ENCODE data around the gene ADGRG7. TPM values are rescaled to one million over a fixed set of nuclear protein-coding genes. Genes with fewer than 3 reads are reported as not detected.

ADGRG7 gene
- total and polyA plus RNA-seq, 2 donors from 2014 or later: not detected

GRCh38 chr3:100613721-100614390 lies 4.5 kb downstream of the ADGRG7 start:
- DNase-seq (no peak), FAIRE-seq (no peak)
- Histone ChIP-seq H3K9me3 (ENCODE audit: control insufficient read depth in 2 of 3, insufficient read depth in 1 of 3, low read length in 3 of 3) (no peaks in the 10 kb centered on the region), H3K4me3 (ENCODE audit: low read length in 3 of 3) (no peak overlapping the region), H3K27ac (ENCODE audit: low read depth in 2 of 2, low read length in 2 of 2) (no peak overlapping the region), H3K27me3 (ENCODE audit: control insufficient read depth, insufficient read depth, low read length) (no peaks in the 10 kb centered on the region), H3K4me1 (ENCODE audit: control insufficient read depth in 2 of 3, insufficient read depth in 2 of 3, low read depth in 1 of 3, low read length in 3 of 3) (no peaks in the 10 kb centered on the region), H3K9ac (ENCODE audit: low read length in 3 of 3) (no peak overlapping the region), H3K36me3 (ENCODE audit: control insufficient read depth in 2 of 3, insufficient read depth in 3 of 3, low read length in 3 of 3) (no peaks in the 10 kb centered on the region)
- TF ChIP-seq CTCF (IDR thresholded peaks at IDR 0.05; ENCODE audit: borderline replicate concordance, extremely low read depth, insufficient read depth): no peak
- intact Hi-C loops (cut with DNase I): no loop called here

- H3K4me3 ChIP-seq (ENCODE audit: low read length in 3 of 3): no peak overlapping the region
- H3K27me3 ChIP-seq (ENCODE audit: control insufficient read depth, insufficient read depth, low read length): no peaks in the 10 kb centered on the region
- no peak overlapping the region for H3K27ac ChIP-seq (ENCODE audit: low read depth in 2 of 2, low read length in 2 of 2)
- H3K36me3 ChIP-seq (ENCODE audit: control insufficient read depth in 2 of 3, insufficient read depth in 3 of 3, low read length in 3 of 3): no peaks in the 10 kb centered on the region
- FAIRE-seq (no peak), DNase-seq (no peak)
- H3K9me3 ChIP-seq (ENCODE audit: control insufficient read depth in 2 of 3, insufficient read depth in 1 of 3, low read length in 3 of 3): no peaks in the 10 kb centered on the region
- H3K9ac ChIP-seq (ENCODE audit: low read length in 3 of 3): no peak overlapping the region
- intact Hi-C loops (cut with DNase I): no loop called here
- no peak for TF ChIP-seq CTCF (IDR thresholded peaks at IDR 0.05; ENCODE audit: borderline replicate concordance, extremely low read depth, insufficient read depth)
- H3K4me1 ChIP-seq (ENCODE audit: control insufficient read depth in 2 of 3, insufficient read depth in 2 of 3, low read depth in 1 of 3, low read length in 3 of 3): no peaks in the 10 kb centered on the region
Observed at GRCh38 chr3:100614941-100615340, 5.5 kb downstream of the ADGRG7 start.

GRCh38 chr3:100615684-100616083 lies 6.3 kb downstream of the ADGRG7 start:
- Histone ChIP-seq H3K9me3 (ENCODE audit: control insufficient read depth in 2 of 3, insufficient read depth in 1 of 3, low read length in 3 of 3) (no peaks in the 10 kb centered on the region), H3K4me3 (ENCODE audit: low read length in 3 of 3) (no peak overlapping the region), H3K27ac (ENCODE audit: low read depth in 2 of 2, low read length in 2 of 2) (no peak overlapping the region), H3K9ac (ENCODE audit: low read length in 3 of 3) (no peak overlapping the region), H3K36me3 (ENCODE audit: control insufficient read depth in 2 of 3, insufficient read depth in 3 of 3, low read length in 3 of 3) (no peaks in the 10 kb centered on the region), H3K4me1 (ENCODE audit: control insufficient read depth in 2 of 3, insufficient read depth in 2 of 3, low read depth in 1 of 3, low read length in 3 of 3) (no peaks in the 10 kb centered on the region), H3K27me3 (ENCODE audit: control insufficient read depth, insufficient read depth, low read length) (no peaks in the 10 kb centered on the region)
- no peak for TF ChIP-seq CTCF (IDR thresholded peaks at IDR 0.05; ENCODE audit: borderline replicate concordance, extremely low read depth, insufficient read depth)
- DNase-seq (no peak), FAIRE-seq (no peak)
- intact Hi-C loops (cut with DNase I): no loop called here

- intact Hi-C loops (cut with DNase I): no loop called here
- no peak overlapping the region for H3K4me3 ChIP-seq (ENCODE audit: low read length in 3 of 3)
- no peak for TF ChIP-seq CTCF (IDR thresholded peaks at IDR 0.05; ENCODE audit: borderline replicate concordance, extremely low read depth, insufficient read depth)
Observed at GRCh38 chr3:100621251-100621650, 11.8 kb downstream of the ADGRG7 start.

More at GRCh38 chr3:100621251-100621650, 11.8 kb downstream of the ADGRG7 start:
- no peak for FAIRE-seq
- Histone ChIP-seq H3K27ac (ENCODE audit: low read depth in 2 of 2, low read length in 2 of 2) (no peak overlapping the region), H3K9me3 (ENCODE audit: control insufficient read depth in 2 of 3, insufficient read depth in 1 of 3, low read length in 3 of 3) (peaks cover 0 to 3% (median 0%) of the 10 kb centered on the region in 3 donors), H3K36me3 (ENCODE audit: control insufficient read depth in 2 of 3, insufficient read depth in 3 of 3, low read length in 3 of 3) (no peaks in the 10 kb centered on the region), H3K9ac (ENCODE audit: low read length in 3 of 3) (no peak overlapping the region), H3K27me3 (ENCODE audit: control insufficient read depth, insufficient read depth, low read length) (no peaks in the 10 kb centered on the region), H3K4me1 (ENCODE audit: control insufficient read depth in 2 of 3, insufficient read depth in 2 of 3, low read depth in 1 of 3, low read length in 3 of 3) (no peaks in the 10 kb centered on the region)
- DNase-seq: no peak
